HEK293 (cell line): ENCODE results near the gene ATP8B1.
"Not testable (repeated sequence)": the region's sequence is repeated elsewhere in the genome, so short reads cannot be mapped to it uniquely, and the experiment has no call there.

ENCODE experiments used
- CTCF ChIA-PET: fragments of 350-600 bp; formaldehyde crosslinking; extraction: SDS; loops from one replicate; lab custom pipeline; 2021; ENCODE audit warnings: antibody characterized with exemption; lab: Yijun Ruan, JAX
- POLR2A ChIA-PET: fragments of 300-600 bp; formaldehyde crosslinking; extraction: SDS; loops from one replicate; lab custom pipeline; 2020; ENCODE audit warnings: antibody characterized with exemption, inconsistent platforms; lab: Yijun Ruan, JAX
- H3K27ac ChIP-seq: fragments of 200-500 bp; sonication (Bioruptor generic); 2 replicates; pipeline ENCODE4 v1.5.1; 2014; ENCODE audit warnings: low read depth, low read length, control low read depth, inconsistent platforms; ENCODE audit errors: extremely low read depth
- H3K36me3 ChIP-seq, 2 experiments: fragments of 200-500 bp in 1 of 2; sonication (Bioruptor generic) in 1 of 2; 1 replicate in 1 of 2; 2 replicates in 1 of 2; pipeline ENCODE4 v1.5.1; 2014 to 2017; ENCODE audit warnings: inconsistent platforms in 2 of 2, low read length in 2 of 2; ENCODE audit not compliant: control insufficient read depth in 2 of 2, insufficient read depth in 1 of 2
- H3K4me1 ChIP-seq: fragments of 200-500 bp; sonication (Bioruptor generic); 2 replicates; pipeline ENCODE4 v1.5.1; 2014; ENCODE audit warnings: mild to moderate bottlenecking, low read length, inconsistent platforms; ENCODE audit not compliant: control insufficient read depth, insufficient read depth
- H3K4me3 ChIP-seq: 2 replicates; pipeline ENCODE4 v1.5.1; 2011; ENCODE audit warnings: low read depth, mild to moderate bottlenecking, control low read depth, low read length, moderate library complexity
- H3K9me3 ChIP-seq: fragments of 200-500 bp; sonication (Bioruptor generic); 2 replicates; pipeline ENCODE4 v1.5.1; 2014; ENCODE audit warnings: low read depth, low read length, inconsistent platforms; ENCODE audit not compliant: control insufficient read depth, insufficient read depth
- EGR2 ChIP-seq: fragments of 450-650 bp; formaldehyde crosslinking; IDR thresholded peaks from 2 replicates; pipeline ENCODE4 v1.5.1; 2016; ENCODE audit warnings: low read depth, missing biosample characterization, missing genetic modification characterization
- ELK4 ChIP-seq: IDR thresholded peaks from 2 replicates; pipeline ENCODE4 v1.6.1; 2011; ENCODE audit warnings: mild to moderate bottlenecking, low read depth, low read length, borderline replicate concordance
- MEIS1 ChIP-seq: sonication (generic); formaldehyde crosslinking; IDR thresholded peaks from 2 replicates; pipeline ENCODE4 v1.8.1; 2022; ENCODE audit warnings: missing genetic modification reagents, mild to moderate bottlenecking, borderline replicate concordance
- PRDM2 ChIP-seq: fragments of 450-650 bp; formaldehyde crosslinking; IDR thresholded peaks from 2 replicates; pipeline ENCODE4 v1.5.1; 2016; ENCODE audit warnings: missing biosample characterization, missing genetic modification characterization, borderline replicate concordance
- ZEB2 ChIP-seq: fragments of 450-650 bp; formaldehyde crosslinking; IDR thresholded peaks from 2 replicates; pipeline ENCODE4 v1.5.1; 2016; ENCODE audit warnings: missing biosample characterization, missing genetic modification characterization
- ZFHX2 ChIP-seq: fragments of 450-650 bp; formaldehyde crosslinking; conservative IDR thresholded peaks from 2 replicates; pipeline ENCODE4 v1.5.1; 2016; ENCODE audit warnings: missing biosample characterization, missing genetic modification characterization
- ZNF157 ChIP-seq: fragments of 450-650 bp; formaldehyde crosslinking; IDR thresholded peaks from 2 replicates; pipeline ENCODE4 v1.5.1; 2016; ENCODE audit warnings: missing biosample characterization, missing genetic modification characterization
- ZNF18 ChIP-seq: fragments of 450-650 bp; formaldehyde crosslinking; IDR thresholded peaks from 2 replicates; pipeline ENCODE4 v1.5.1; 2016; ENCODE audit warnings: missing biosample characterization, missing genetic modification characterization
- ZNF449 ChIP-seq: fragments of 450-650 bp; formaldehyde crosslinking; IDR thresholded peaks from 2 replicates; pipeline ENCODE4 v1.5.1; 2017; ENCODE audit warnings: missing biosample characterization, mild to moderate bottlenecking, missing genetic modification characterization, moderate library complexity
- ZNF544 ChIP-seq: fragments of 450-650 bp; formaldehyde crosslinking; IDR thresholded peaks from 2 replicates; pipeline ENCODE4 v1.5.0; 2017; ENCODE audit warnings: missing biosample characterization, missing genetic modification characterization
- ZNF555 ChIP-seq: fragments of 450-650 bp; formaldehyde crosslinking; conservative IDR thresholded peaks from 2 replicates; pipeline ENCODE4 v1.5.1; 2017; ENCODE audit warnings: missing biosample characterization, mild to moderate bottlenecking, missing genetic modification characterization, inconsistent platforms
- ZNF571 ChIP-seq: fragments of 450-650 bp; formaldehyde crosslinking; IDR thresholded peaks from 2 replicates; pipeline ENCODE4 v1.5.0; 2017; ENCODE audit warnings: missing biosample characterization, missing genetic modification characterization
- ZNF677 ChIP-seq: fragments of 450-650 bp; IDR thresholded peaks from 2 replicates; pipeline ENCODE4 v1.5.0; 2018; ENCODE audit warnings: missing biosample characterization, mild to moderate bottlenecking, missing genetic modification characterization, moderate library complexity
- ZNF785 ChIP-seq: fragments of 450-650 bp; formaldehyde crosslinking; IDR thresholded peaks from 2 replicates; pipeline ENCODE4 v1.5.1; 2016; ENCODE audit warnings: missing biosample characterization, missing genetic modification characterization
- ZSCAN23 ChIP-seq: fragments of 450-650 bp; formaldehyde crosslinking; IDR thresholded peaks from 2 replicates; pipeline ENCODE4 v1.5.1; 2016; ENCODE audit warnings: missing biosample characterization, missing genetic modification characterization

ATP8B1 gene

GRCh38 chr18:57737400-57738060 is 65.6 kb downstream of the ATP8B1 start:
- Histone ChIP-seq H3K9me3 (no peaks in the 10 kb centered on the region), H3K36me3 (no peaks in the 10 kb centered on the region), H3K4me3 (no peak overlapping the region), H3K27ac (no peak overlapping the region), H3K4me1 (no peaks in the 10 kb centered on the region)
- ChIA-PET CTCF (interaction anchor here (0.6 kb wide), 1 partner anchor 122 kb away, joined by 3 read pairs; no protein-coding TSS in a partner anchor), POLR2A (no interaction called here)
- TF ChIP-seq ZNF18 (tag by site-specific recombination) (no peak), ZSCAN23 (tag by site-specific recombination) (no peak), ELK4 (no peak), ZEB2 (tag by site-specific recombination) (no peak), MEIS1 (CRISPR knock-in tag) (no peak), EGR2 (tag by site-specific recombination) (peak; percentile 52), ZNF555 (tag by site-specific recombination) (no peak), ZNF157 (tag by site-specific recombination) (no peak), PRDM2 (tag by site-specific recombination) (no peak), ZNF449 (tag by site-specific recombination) (no peak), ZNF677 (tag by site-specific recombination) (no peak), ZNF571 (no peak), ZNF785 (tag by site-specific recombination) (no peak), ZNF544 (no peak), ZFHX2 (tag by site-specific recombination) (peak; percentile 76)

DNA sequence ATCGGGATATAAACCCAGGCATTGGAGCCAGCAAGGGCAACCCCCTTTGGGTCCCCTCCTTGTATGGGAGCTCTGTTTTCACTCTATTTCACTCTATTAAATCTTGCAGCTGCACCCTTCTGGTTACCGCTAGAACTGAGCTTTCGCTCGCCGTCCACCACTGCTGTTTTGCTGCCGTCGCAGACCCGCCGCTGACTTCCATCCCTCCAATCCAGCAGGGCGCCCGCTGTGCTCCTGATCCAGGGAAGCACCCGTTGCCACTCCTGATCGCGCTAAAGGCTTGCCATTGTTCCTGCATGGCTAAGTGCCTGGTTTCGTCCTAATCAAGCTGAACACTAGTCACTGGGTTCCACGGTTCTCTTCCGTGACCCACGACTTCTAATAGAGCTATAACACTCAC is 68.1 kb downstream of the ATP8B1 start:
- POLR2A ChIA-PET, H3K36me3 ChIP-seq: not testable (repeated sequence)
- CTCF ChIA-PET: interaction anchor here (0.6 kb wide), 2 partner anchors 13 to 36 kb away, joined by 3 read pairs; no protein-coding TSS in a partner anchor

More for the DNA sequence above, 68.1 kb downstream of the ATP8B1 start:
- not testable (repeated sequence) for H3K27ac ChIP-seq, H3K4me1 ChIP-seq, H3K4me3 ChIP-seq, H3K9me3 ChIP-seq
